Neural progenitor cell (in vitro differentiated cells): ENCODE results near the gene PNPLA7.
"Not testable (repeated sequence)": the region's sequence is repeated elsewhere in the genome, so short reads cannot be mapped to it uniquely, and the experiment has no call there.

Experiments
- CTCF ChIP-seq: fragments of 200-600 bp; sonication (generic); IDR thresholded peaks from 2 replicates; pipeline ENCODE4 v1.5.1; 2017; ENCODE audit warnings: antibody characterized with exemption, mild to moderate bottlenecking
- EZH2 ChIP-seq: fragments of 200-600 bp; sonication (generic); IDR thresholded peaks from 2 replicates; pipeline ENCODE4 v1.6.1; 2017; ENCODE audit warnings: antibody characterized with exemption, mild to moderate bottlenecking, moderate library complexity
- EZH2phosphoT487 ChIP-seq: fragments of 200-600 bp; sonication (generic); IDR thresholded peaks from 2 replicates; pipeline ENCODE4 v1.6.1; 2017; ENCODE audit warnings: antibody characterized with exemption

- not testable (repeated sequence) for TF ChIP-seq CTCF, EZH2, EZH2phosphoT487
These were observed 36.2 kb downstream of the PNPLA7 start for GRCh38 chr9:137513801-137514570.
